Upper lobe of left lung (tissue), 4 donors: Measurements from ENCODE around the gene KCNK4.

Experiments used
- CTCF ChIP-seq, 6 experiments: fragments of 450-650 bp in 4 of 6; fragments of 200-600 bp in 2 of 6; sonication (generic) in 2 of 6; IDR thresholded peaks; one replicate each; pipeline ENCODE4 v1.5.1; 2016 to 2019; ENCODE audit warnings: antibody characterized with exemption in 6 of 6
- POLR2A ChIP-seq, 4 donors: fragments of 450-650 bp; IDR thresholded peaks; one replicate each; pipeline ENCODE4 v1.5.1; 2016 to 2017; ENCODE audit warnings: antibody characterized with exemption in 4 of 4, mild to moderate bottlenecking in 2 of 4
- POLR2AphosphoS5 ChIP-seq, 2 donors: sonication (generic); formaldehyde crosslinking; IDR thresholded peaks; one replicate each; pipeline ENCODE4 v1.5.1; 2017; ENCODE audit warnings: antibody characterized with exemption in 2 of 2

DNA sequence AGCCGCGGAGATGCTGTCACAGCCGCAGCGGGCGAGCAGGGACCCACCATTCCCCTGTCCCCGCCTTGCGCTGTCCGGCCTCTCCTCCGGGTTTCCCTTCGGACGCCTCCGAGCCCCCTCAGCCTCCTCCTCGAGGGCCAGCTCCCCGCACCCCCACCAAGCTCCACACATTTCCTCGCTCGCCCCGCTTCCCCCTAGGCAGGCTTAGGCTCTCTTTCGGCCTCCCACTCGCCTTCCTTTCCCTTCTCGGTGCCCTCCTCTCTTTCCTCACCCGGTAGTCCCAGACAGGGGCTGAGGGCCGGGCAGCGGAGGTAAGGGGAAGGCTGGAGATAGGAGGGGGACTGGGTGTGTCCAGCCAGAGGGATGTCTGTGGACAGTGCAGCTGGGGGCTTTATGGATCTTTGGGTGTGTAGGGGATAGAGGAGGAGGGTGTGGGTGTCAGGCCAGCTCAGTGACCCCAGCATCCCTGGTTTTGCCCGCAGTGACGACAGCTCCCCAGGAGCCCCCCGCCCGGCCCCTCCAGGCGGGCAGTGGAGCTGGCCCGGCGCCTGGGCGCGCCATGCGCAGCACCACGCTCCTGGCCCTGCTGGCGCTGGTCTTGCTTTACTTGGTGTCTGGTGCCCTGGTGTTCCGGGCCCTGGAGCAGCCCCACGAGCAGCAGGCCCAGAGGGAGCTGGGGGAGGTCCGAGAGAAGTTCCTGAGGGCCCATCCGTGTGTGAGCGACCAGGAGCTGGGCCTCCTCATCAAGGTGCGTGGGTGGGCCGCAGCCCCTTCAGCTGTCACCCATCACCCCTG, 1.6 kb downstream of the KCNK4 start:
- no peak for TF ChIP-seq CTCF (IDR thresholded peaks at IDR 0.05)
- TF ChIP-seq POLR2A (IDR thresholded peaks at IDR 0.05) = no peak
- TF ChIP-seq POLR2AphosphoS5 (IDR thresholded peaks at IDR 0.05) = no peak
